DMS153 treated with DMSO at 0.1 percent for 48 hours (cell line): ENCODE data around the gene CCDC68.
"Not testable (repeated sequence)": the region's sequence is repeated elsewhere in the genome, so short reads cannot be mapped to it uniquely, and the experiment has no call there.

Experiments
- DNase-seq: peaks from one replicate; lab custom pipeline; 2025; ENCODE audit not compliant: unreplicated experiment; lab: John Stamatoyannopoulos, UW

CCDC68 gene

GRCh38 chr18:54878659-54879358 is 80.5 kb downstream of the CCDC68 start:
- no peak for DNase-seq

- no peak for DNase-seq
Measured at GRCh38 chr18:54878159-54878622, 81.1 kb downstream of the CCDC68 start.

GRCh38 chr18:54877076-54877475 is 82.2 kb downstream of the CCDC68 start:
- no peak for DNase-seq

- DNase-seq, result no peak
Measured at GRCh38 chr18:54875063-54875462, 84.2 kb downstream of the CCDC68 start.

GRCh38 chr18:54873884-54874255 is 85.4 kb downstream of the CCDC68 start:
- no peak for DNase-seq

- no peak for DNase-seq
Measured at GRCh38 chr18:54872681-54873080, 86.6 kb downstream of the CCDC68 start.

GRCh38 chr18:54871231-54871630 is 88.0 kb downstream of the CCDC68 start:
- DNase-seq, result no peak

GRCh38 chr18:54867131-54867530 is 92.1 kb downstream of the CCDC68 start:
- DNase-seq, result no peak

- no peak for DNase-seq
Measured at GRCh38 chr18:54860941-54861340, 98.3 kb downstream of the CCDC68 start.

GRCh38 chr18:54859667-54860421 is 99.4 kb downstream of the CCDC68 start:
- DNase-seq, result no peak

- no peak for DNase-seq
Measured at GRCh38 chr18:54857499-54857898, 101.8 kb downstream of the CCDC68 start.

- DNase-seq, result no peak
Measured at GRCh38 chr18:54856105-54856646, 103.1 kb downstream of the CCDC68 start.

- DNase-seq, result not testable (repeated sequence)
Measured at GRCh38 chr18:54855050-54855449, 104.2 kb downstream of the CCDC68 start.

GRCh38 chr18:54852780-54853675 is 106.2 kb downstream of the CCDC68 start:
- DNase-seq, result no peak
